NCI-H1417 treated with DMSO at 0.1 percent for 48 hours (cell line): ENCODE data around the gene IGHMBP2.

Experiments used
- DNase-seq: peaks from one replicate; lab custom pipeline; 2025; lab: John Stamatoyannopoulos, UW

Gene IGHMBP2

DNA sequence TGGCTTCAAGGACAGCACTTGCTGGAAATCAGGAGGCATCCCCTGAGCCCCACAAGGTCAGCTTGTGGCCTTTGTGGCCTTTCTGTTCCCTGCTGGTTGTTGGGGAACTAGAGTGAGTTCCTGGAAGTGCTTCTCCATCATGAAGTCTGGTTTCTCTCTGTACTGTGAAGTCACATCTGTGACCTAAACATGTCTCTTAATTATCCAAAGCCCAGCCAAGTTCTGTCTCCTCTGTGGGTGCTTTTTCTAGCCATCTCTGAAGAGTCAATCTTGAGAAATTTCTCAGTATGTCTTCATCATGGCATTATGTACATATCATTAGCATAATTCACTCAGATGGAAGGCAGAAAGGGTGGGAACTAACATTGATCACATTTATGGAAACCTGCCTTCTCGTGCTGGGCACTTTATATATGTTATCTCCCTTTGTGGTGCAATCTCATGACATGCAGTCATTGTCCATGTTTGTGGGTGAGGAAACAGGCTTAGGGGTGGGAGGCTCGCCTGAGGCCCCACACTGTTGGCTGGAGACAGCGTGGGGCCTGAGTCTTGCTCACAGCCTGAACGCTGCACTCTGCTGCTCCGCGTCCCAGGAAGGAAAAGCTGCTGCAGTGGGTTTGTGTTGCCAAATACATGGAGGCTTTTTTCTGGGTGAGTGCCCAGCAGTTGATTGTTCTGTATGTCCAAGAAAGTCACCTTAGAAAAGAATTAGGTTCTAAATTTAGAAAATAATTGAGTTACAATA, 24.6 kb downstream of the IGHMBP2 start:
- no peak for DNase-seq

GRCh38 chr11:68929135-68929534, 25.4 kb downstream of the IGHMBP2 start:
- DNase-seq = no peak

DNA sequence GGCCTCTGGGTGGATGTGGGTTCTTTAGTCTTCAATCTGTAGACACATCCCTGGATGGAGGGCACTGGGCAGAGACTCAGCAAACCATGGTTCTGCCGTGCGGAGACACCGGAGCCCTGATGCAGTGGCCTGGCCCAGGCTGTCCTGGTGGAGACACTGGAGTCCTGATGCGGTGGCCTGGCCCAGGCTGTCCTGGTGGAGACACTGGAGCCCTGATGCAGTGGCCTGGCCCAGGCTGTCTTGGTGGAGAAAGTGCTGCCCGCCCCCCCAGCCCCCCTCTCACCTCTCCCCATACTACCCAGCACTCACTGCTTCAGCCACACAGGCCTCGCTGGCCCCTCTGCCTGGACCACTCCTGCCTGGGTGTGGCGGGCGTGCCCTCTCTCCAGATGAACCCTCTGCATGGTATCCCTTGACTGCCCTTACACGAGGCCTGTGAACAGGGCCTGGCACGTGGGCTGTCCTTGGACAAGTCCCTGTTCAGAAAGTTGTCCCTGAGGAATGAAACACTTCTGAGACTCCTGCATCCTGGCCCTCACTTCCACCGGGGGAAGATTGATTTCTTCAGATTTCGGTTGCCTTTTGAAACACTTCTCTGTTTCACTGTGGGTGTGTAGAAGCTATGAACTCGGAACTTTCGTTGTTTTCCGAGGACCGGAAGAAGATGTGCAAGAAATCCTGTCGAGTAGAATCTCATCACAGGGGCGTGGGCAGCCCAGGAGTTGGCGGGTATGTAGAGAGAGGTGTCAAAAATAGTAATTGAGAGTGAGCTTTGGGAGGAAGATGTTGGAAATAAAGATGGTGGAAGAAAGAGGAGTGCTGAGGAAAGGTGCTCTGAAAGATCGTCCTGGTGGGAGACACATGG, 26.2 kb downstream of the IGHMBP2 start:
- no peak for DNase-seq

DNA sequence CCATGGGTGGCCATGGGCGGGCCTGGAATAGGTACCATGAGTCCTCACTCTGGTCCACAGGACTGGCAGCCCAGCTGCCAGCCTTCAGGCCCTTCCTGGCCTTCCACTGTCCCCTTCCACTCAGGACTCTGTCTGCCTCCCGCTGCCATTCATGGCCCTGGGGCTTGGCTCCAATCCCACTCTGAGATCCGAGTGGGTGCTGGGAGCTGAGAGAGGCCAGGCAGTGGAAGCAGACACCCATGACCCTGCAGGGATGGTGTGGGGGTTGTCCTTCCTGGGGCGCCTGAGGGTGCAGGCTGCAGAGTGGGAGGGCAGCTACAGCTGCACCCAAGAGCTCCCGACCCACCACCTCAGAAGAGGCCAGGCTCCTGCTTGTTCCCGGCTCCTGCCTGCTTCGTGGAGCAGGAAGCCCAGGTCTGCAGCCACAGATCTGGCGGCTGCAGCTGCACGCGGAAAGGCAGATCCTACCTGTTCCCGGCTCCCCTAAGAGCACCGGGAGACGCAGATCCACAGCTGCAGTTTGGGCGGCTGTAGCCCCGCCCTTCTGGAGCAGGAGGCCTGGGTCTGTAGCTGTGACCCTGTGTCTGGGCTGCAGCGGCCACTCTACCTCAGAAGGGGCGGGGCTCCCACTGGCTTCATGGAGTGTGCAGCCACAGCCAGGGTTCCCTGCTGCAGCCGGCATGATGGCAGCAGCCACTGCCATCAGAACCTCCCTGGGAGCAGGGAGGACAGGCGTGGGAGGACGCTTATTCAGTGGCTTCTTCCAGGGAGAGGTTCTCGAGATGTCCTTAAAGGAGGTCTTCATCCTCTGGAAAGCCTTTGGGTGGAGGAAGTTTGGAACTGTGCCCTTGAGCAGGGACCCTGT, 27.5 kb downstream of the IGHMBP2 start:
- DNase-seq = no peak

GRCh38 chr11:68931911-68932310, 28.2 kb downstream of the IGHMBP2 start:
- DNase-seq = no peak

- DNase-seq = no peak
Measured at GRCh38 chr11:68932358-68932757, 28.7 kb downstream of the IGHMBP2 start.

DNA sequence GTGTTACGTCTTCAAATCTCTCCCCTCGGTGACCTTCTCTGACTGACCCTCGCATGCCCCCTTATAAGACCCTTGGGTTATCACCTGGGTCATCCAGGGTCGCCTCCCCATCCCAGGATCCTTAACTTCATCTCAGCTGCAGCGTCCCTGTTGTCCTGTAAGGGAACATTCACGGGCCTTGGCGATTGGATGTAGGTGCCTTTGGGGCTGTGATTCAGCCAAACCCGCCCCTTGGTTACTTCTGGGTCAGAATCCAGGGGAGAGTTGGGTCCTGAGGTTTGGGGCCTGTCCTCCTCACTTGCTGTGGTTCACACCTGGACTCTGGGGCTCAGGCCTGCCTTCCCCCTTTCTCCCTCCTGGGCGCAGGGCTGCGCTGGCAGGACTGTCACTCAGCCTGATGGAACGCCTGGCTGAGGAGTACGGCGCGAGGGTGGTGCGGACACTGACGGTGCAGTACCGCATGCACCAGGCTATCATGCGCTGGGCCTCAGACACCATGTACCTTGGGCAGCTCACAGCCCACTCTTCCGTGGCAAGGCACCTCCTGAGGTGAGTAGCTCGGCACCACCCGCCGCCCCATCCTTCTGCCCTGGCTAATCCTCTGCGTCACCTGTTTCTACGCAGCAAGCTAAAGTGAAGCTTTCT, 29.4 kb downstream of the IGHMBP2 start:
- no peak for DNase-seq

DNA sequence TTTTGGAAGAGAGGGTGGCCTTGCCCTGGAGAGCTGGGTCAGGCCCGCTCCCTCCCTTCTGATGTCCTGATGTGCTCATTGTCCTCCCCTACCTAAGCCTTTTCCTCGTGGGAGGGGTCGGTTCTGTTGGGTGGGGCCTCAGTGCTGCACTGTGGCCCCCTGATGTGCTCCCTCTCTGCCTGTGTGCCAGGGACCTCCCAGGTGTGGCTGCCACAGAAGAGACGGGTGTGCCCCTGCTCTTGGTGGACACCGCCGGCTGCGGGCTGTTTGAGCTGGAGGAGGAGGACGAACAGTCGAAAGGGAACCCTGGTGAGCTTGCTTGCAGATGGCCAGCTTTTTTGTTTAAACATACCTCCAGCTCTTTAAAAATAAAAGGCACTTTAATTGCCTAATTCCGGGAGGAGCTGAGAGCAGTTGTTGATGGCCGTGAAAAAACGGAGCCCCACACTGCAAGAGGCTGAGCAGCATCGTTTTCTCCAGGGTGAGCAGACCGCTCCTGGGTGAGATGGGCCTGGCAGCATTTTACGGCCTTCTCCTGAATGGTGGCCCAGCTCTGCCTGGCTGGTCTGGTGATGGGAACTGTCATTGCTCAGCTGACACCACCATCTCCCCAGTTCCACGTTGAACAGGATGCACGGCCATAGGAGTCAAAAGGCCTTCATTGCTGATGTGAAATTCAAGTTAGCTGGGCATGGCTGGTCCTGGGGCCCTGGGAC, 30.1 kb downstream of the IGHMBP2 start:
- DNase-seq = peak; percentile 44

- DNase-seq = no peak
Measured at GRCh38 chr11:68934321-68934645, 30.6 kb downstream of the IGHMBP2 start.

DNA sequence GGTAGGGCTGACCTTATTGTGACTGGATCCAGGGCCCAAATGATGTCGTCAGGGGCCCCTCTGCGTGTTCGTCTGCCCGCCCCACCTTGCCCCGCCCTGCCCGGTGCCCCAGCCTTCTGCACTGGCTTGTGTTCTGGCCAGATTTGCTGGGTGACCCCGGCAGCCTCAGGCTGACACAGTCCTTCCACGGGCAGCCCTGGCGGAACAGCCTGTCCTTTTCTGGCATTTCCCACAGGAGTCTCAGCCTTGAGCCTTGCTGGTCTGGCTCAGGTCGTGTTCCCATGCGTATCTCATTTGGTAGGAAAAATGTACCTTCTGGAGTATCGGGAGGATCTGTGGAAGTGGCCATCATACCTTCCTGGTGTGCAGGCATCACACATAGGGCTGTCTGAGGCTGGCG, 31.0 kb downstream of the IGHMBP2 start:
- no peak for DNase-seq

GRCh38 chr11:68935066-68935465, 31.4 kb downstream of the IGHMBP2 start:
- no peak for DNase-seq

- DNase-seq = no peak
Measured at GRCh38 chr11:68935516-68936357, 32.0 kb downstream of the IGHMBP2 start.

- no peak for DNase-seq
Measured at GRCh38 chr11:68936358-68936636, 32.6 kb downstream of the IGHMBP2 start.

DNA sequence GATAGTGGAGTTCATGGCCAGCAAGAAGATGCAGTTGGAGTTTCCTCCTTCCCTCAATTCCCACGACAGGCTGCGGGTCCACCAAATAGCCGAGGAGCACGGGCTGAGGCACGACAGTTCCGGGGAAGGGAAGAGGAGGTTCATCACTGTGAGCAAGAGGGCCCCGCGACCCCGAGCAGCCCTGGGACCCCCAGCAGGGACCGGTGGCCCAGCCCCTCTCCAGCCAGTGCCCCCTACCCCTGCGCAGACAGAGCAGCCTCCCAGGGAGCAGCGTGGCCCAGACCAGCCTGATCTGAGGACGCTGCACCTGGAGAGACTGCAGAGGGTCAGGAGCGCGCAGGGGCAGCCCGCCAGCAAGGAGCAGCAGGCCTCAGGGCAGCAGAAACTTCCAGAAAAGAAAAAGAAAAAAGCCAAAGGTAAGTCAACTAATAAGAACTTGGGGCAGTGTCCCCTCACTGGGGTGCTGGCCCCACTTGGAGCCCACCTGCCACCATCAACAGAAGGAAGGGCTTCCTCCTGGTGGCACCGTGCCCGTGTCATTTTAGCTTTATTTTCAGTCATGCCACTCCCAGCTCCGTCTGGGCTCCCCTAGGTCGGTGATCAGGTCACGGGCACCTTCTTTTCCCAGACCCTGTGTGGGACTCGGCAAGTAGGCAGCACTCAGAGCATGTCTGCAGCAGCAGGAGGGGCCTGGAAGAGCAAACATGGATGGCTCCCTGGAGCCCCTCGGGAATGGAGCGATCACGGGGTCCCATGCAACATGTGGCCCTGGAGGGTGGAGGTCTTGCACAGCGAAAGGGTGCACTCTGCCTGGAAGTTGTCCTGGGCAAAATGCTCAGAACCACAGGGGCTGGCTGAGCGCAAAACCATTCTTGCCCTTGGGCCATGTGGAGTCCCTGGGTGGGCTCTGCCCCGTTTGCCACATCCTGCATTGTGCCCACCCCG, 33.3 kb downstream of the IGHMBP2 start:
- no peak for DNase-seq

DNA sequence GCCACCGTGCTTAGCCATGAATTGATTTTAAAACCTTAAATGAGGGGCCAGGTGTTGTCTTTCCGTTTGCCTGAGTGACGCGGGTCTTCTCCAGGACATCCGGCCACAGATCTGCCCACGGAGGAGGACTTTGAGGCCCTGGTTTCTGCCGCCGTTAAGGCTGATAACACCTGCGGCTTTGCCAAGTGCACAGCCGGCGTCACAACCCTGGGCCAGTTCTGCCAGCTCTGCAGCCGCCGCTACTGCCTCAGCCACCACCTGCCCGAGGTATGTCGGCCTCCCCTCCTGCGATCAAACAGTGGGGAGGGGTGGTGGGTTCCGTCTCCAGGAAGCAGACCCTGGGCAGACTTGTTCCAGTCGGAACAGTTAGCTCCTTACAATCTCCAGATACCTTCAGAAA, 34.4 kb downstream of the IGHMBP2 start:
- DNase-seq = no peak

DNA sequence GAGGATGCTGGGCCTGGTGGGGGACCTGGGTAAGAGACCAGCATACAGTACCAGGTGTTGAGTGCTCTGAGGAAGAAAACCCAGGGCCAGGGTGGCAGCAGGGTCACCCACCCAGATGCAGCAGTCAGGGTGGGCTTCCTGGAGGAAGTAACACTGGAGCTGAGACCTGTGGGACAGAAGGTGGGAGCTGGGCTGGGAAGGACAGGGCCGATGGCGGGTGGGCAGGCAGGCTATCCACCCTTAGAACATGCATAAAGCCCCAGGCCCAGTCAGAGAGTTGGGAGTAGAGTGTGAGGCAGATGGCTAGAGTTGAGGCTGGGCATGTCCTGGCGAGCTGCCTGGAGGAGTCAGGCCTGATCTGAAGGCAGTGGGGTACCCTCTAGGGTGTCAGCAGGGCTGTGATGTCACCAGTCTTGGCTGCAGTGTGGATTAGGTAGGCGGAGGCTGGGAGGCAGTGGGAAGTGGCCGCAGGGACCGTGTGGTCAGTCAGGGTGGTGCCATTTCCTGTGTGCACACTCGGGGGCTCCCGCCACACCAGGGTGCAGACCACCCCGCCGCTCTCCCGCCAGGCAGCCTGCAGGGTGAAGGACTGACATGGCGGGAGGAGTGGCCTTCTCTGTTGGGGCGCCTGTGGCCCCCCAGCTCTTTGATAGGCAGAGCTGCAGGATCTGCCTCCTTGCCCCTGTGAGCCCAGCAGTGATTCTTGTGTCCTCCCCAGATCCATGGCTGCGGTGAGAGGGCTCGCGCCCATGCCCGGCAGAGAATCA, 35.3 kb downstream of the IGHMBP2 start:
- DNase-seq = no peak

GRCh38 chr11:68939583-68940555, 36.2 kb downstream of the IGHMBP2 start:
- no peak for DNase-seq
